GM21381 (cell line): ENCODE results near the gene MAGEA4.
"Not testable (repeated sequence)": the region's sequence is repeated elsewhere in the genome, so short reads cannot be mapped to it uniquely, and the experiment has no call there.

ENCODE experiments used
- ATAC-seq: cut with Tn5 transposase; IDR thresholded peaks from one replicate; pipeline ENCODE4 v1.9.1; 2021; ENCODE audit warnings: mild to moderate bottlenecking, moderate library complexity; ENCODE audit not compliant: unreplicated experiment

MAGEA4 gene, protein sequence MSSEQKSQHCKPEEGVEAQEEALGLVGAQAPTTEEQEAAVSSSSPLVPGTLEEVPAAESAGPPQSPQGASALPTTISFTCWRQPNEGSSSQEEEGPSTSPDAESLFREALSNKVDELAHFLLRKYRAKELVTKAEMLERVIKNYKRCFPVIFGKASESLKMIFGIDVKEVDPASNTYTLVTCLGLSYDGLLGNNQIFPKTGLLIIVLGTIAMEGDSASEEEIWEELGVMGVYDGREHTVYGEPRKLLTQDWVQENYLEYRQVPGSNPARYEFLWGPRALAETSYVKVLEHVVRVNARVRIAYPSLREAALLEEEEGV

GRCh38 chrX:151912780-151913179, at the start of gene MAGEA4:
Gene MAGEA4 (plus strand): TSS chrX:151912889. CDS start chrX:151923665, 10,776 bp downstream.
- ATAC-seq, result no peak

DNA sequence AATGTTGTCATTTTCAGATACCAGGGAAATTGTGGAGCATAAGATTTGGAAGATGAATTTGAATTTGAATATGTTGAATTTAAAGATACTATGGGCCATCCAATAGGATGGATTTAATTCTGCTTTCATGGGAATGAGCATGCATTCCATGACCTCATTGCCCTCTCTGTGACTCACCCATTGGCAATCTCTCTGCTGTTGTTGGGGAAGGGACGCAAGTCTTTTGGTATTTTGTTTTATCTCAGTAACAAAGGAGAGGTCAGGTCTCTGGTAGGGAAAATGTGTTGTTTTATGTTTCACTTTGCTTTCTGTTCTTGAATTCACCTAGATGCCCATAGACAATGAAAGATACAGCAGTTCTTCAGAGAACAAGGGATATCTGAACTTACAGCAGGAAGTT, 42.1 kb upstream of the MAGEA4 start:
- ATAC-seq, result no peak

DNA sequence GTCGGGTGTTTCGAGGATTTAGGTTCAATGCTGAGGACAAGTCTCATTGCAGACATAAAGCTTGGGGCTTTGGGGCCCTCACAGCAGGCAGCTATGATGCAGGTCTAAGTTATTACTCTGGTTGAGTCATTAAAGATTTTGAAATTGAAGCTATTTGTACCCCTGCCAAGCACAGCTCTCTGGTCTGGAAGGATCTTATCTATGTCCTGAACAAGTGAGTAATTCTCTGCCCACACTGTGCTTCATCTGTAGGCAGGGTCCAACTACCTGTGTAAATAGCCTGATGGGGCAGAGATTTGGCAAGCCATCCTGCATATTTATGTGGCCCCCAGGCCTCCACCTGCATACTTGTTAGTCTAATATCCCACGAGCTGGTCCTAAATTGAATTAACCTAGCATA, 41.4 kb upstream of the MAGEA4 start:
- no peak for ATAC-seq

DNA sequence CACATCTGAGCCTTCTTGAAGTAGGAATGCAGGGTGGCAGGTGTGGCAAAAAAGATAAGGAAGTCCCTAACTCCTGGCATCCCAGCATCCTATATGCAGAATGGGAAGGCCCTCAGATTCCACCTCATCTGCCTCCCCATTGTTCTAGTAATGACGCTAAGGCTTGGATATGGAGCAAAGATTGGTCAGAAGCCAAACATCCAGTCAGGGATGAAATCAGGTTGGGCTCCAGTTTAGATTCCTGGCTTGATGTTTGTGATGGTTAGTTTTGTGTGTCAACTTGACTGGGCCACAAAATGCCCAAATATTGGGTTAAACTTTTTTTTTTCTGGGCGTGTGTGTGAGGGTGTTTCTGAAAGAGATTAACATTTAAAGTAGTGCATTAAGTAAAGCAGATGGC, 39.6 kb upstream of the MAGEA4 start:
- no peak for ATAC-seq

- no peak for ATAC-seq
Observed at GRCh38 chrX:151875270-151876026, 37.2 kb upstream of the MAGEA4 start.

DNA sequence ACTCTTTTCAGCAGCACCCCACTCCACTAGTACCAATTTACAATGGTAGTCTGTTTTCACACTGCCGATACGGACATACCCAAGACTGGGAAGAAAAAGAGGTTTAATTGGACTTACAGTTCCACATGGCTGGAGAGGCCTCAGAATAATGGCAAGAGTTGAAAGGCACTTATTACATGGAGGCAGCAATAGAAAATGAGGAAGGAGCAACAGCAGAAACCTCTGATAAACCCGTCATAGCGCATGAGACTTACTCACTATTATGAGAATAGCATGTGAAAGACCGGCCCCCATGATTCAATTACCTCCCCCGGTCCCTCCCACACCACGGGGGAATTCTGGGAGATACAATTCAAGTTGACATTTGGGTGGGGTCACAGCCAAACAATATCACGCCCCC, 34.1 kb upstream of the MAGEA4 start:
- no peak for ATAC-seq

GRCh38 chrX:151879856-151880255, 32.8 kb upstream of the MAGEA4 start:
- ATAC-seq, result no peak

DNA sequence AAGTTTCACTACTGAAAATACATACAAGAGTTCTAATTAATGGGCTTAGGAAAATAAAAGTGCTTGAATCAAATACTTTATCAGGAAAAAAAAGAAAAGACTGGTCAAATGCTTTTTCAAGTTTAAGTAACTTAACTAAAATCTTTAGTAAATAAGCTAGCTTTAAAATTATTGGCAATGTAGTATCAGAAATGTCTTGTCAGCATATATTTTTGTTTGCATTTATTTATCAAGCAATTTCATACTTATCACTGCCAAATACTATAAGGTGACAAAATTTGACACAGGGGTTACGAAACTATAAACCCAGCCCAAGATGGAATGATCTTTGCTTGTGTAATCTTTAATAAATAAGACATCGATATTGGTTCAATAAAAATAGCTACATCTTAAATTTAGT, 31.8 kb upstream of the MAGEA4 start:
- ATAC-seq, result no peak

GRCh38 chrX:151889421-151889820, 23.3 kb upstream of the MAGEA4 start:
- no peak for ATAC-seq

DNA sequence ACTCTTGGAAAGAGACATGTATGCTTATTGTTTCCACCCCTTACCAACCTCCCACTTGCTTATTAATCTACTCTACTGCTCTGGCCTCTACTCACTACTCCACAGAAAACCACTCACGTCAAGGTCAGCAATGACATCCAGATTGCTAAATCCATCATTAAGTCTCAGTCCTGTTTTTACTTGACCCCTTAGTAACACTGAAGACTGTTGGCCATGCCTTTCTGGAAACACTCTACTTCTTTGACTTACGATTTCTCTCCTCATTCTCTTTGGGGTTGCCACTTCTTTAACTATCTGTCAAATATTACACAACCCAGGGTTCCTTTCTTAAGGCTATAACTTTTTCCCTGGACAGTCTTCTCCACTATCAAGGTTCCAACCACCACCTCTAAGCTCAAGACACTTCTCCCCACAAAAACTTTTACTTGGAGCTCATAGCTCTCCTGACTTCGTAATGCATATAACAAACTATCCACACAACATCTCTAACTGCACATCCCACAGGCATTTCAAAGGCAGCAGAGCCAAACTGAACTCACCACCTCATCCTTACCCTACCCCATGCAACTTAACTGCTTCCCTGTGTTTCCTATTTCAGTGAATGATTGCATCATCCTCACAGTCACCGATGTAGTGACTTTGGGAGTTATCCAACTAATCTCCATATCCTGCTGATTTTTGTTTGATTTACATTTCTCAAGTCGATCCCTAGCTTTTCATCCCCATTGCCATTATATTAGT, 15.8 kb upstream of the MAGEA4 start:
- ATAC-seq, result no peak

DNA sequence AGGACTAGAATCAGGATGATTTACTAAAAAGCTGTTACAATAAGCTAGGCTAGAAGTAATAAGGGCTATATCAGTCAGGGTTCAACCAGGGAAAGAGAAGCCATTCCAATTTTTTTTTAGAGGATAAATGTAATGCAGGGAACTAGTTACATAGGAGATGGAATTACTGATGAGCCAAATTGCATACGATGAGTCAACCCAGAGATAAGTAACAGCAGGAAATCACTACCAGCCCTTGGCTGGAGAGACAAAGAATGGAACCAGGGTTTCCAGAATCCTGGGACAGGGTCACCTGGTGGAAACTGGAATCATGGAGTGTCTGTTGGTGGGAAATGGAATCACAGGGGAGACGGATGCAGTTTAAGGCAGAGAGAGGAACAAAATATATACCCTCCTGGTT, 13.1 kb upstream of the MAGEA4 start:
- no peak for ATAC-seq

GRCh38 chrX:151901826-151902225, 10.9 kb upstream of the MAGEA4 start:
- no peak for ATAC-seq

GRCh38 chrX:151902813-151903591, 9.7 kb upstream of the MAGEA4 start:
- ATAC-seq, result no peak

DNA sequence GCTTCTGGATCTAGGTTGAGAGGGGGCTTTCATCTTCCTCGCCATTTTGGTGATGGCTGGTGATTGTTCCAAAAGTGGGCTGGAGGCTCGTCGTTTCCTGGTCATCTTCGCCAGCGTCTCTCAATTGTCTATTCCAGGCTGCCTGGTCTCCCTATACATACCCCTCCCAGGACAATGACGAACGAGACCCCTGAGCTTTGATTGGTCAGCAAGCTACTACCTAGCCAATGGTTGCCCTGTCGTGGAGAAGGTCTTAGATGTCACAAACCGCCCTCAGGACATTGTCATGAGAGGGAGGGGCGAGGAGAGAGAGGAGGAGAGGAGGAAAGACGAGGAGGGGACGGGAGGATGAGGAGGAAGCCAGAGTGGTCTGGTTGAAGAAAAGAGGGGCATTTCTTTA, 7.7 kb upstream of the MAGEA4 start:
- no peak for ATAC-seq

- ATAC-seq, result no peak
Observed at GRCh38 chrX:151912221-151912620, 468 bp upstream of the MAGEA4 start.

- not testable (repeated sequence) for ATAC-seq
Observed at GRCh38 chrX:151918736-151919135, 6.0 kb downstream of the MAGEA4 start.

DNA sequence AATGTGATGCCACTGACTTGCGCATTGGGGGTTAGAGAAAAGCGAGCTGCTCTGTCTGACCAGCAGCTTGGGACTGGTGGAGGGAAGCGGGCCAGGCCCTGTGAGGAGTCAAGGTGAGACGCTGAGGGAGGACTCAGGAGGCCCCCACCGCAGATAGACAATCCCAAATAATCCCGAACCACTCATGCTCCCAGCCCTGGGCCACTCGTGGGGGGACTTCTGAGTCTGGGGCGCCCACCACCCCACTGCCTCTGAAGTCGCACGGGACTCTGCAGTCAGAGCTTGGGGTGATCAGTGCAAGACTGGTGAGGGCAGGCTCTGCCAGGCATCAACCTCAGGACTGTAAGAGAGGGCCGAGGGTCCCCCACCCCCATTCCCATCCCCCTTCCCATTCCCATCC, 6.9 kb downstream of the MAGEA4 start:
- ATAC-seq, result no peak

DNA sequence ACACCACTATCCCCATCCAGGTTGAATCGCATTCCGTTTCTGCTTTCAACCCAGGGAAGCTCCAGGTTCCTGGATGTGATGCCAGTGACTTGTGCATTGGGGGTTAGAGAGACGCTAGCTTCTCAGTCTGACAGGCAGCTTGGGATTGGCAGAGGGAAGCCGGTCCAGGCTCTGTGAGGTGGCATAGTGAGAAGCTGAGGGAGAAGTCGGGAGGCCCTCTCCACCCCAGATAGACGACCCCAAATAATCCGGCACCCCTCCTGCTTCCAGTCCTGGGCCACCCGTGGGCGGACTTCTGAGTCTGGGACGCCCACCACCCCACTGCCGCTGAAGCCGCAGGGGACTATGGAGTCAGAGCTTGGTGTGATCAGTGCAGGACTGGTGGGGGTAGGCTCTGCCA, 7.4 kb downstream of the MAGEA4 start:
- ATAC-seq, result no peak

DNA sequence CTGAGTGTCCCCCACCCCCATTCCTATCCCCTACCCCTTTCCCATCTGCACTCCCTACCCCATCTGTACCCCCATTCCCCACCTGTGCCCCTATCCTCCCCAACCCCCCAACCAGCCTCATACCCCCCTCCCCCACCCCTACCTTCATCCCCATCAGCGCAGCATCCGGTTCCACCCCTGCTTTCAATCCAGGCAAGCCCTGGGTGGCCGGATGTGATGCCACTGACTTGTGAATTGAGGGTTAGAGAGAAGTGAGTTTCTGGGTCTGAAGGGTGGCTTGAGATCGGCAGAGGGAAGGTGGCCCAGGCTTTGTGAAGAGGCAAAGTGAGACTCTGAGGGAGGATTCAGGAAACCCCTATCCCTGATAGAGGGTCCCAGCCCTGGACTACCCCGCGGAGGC, 7.8 kb downstream of the MAGEA4 start:
- ATAC-seq, result no peak

DNA sequence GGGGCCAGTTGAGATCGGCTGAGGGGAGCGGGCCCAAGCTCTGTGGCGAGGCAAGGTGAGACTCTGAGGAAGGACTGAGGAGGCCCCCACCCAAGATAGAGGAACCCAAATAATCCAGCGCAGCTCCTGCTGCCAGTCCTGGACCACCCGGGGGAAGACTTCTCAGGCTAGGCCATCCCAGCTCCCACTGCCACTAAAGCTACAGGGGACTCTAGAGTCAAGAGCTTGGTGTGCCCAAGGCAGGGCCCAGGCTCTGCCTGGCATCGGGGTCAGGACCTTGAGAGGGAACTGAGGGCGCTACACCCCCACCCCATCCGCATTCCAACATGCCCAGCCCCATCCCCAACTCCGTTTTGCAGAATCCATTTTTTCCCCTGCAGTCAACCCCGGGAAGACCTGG, 8.6 kb downstream of the MAGEA4 start:
- no peak for ATAC-seq

- no peak for ATAC-seq
Observed at GRCh38 chrX:151921866-151922265, 9.2 kb downstream of the MAGEA4 start.
